Measurements from ENCODE around the gene ABCD2.

- no peak for TF ChIP-seq CTCF (conservative IDR thresholded peaks at IDR 0.05; ENCODE audit: low read length)
- TF ChIP-seq EZH2phosphoT487 (IDR thresholded peaks at IDR 0.05; ENCODE audit: borderline replicate concordance), result no peak
Measured at GRCh38 chr12:39605501-39605900, 14.1 kb downstream of the ABCD2 start.

All from Loucy (cell line).